Activated CD8-positive, alpha-beta T cell treated with anti-CD3 and anti-CD28 coated beads, Interleukin-2, amount 10 ng/mL, durations not matched to agents 7 days and 5 days (primary cell): ENCODE data around the gene ZNF615. TPM values are rescaled to one million over a fixed set of nuclear protein-coding genes. Genes with fewer than 3 reads are reported as not detected.
"Not testable (repeated sequence)": the region's sequence is repeated elsewhere in the genome, so short reads cannot be mapped to it uniquely, and the experiment has no call there.

Source experiments
- ATAC-seq: fragments of 150-1000 bp; cut with Tn5 transposase; one replicate; pipeline ENCODE4 v1.10.0; 2021; ENCODE audit warnings: moderate library complexity
- CTCF ChIA-PET: fragments of 350-600 bp; sonication (Branson Sonifier 250); formaldehyde crosslinking; loops from one replicate; lab custom pipeline; 2021; ENCODE audit warnings: antibody characterized with exemption; lab: Charles Lee
- POLR2A ChIA-PET: fragments of 350-600 bp; sonication (Branson Sonifier 250); formaldehyde crosslinking; loops from one replicate; lab custom pipeline; 2021; ENCODE audit warnings: antibody characterized with exemption; lab: Charles Lee
- DNase-seq: peaks from one replicate; pipeline ENCODE4 v3.0.0-alpha.2; 2020
- H3K27ac Mint-ChIP-seq: one replicate; pipeline ENCODE4 v1.8.0; 2021; ENCODE audit warnings: mild to moderate bottlenecking, mixed read lengths
- H3K27me3 Mint-ChIP-seq: one replicate; pipeline ENCODE4 v1.8.0; 2021; ENCODE audit warnings: low read depth, mixed read lengths
- H3K36me3 Mint-ChIP-seq: one replicate; pipeline ENCODE4 v1.8.0; 2021; ENCODE audit warnings: low read depth, mixed read lengths
- H3K4me1 Mint-ChIP-seq: one replicate; pipeline ENCODE4 v1.8.0; 2021; ENCODE audit warnings: low read depth, mixed read lengths
- H3K4me3 Mint-ChIP-seq: one replicate; pipeline ENCODE4 v1.8.0; 2021; ENCODE audit warnings: mild to moderate bottlenecking, mixed read lengths
- H3K9me3 Mint-ChIP-seq: one replicate; pipeline ENCODE4 v1.8.0; 2022; ENCODE audit warnings: mixed read lengths; ENCODE audit not compliant: insufficient read depth
- total RNA-seq, 2 experiments: library from RNA; stranded (reverse); gene quantifications; one replicate each; pipeline ENCODE4 v1.2.3, GENCODE V29; 2021

ZNF615 gene
- total RNA-seq, 2 experiments from 2014 or later = 7.8 to 8.6 TPM

DNA sequence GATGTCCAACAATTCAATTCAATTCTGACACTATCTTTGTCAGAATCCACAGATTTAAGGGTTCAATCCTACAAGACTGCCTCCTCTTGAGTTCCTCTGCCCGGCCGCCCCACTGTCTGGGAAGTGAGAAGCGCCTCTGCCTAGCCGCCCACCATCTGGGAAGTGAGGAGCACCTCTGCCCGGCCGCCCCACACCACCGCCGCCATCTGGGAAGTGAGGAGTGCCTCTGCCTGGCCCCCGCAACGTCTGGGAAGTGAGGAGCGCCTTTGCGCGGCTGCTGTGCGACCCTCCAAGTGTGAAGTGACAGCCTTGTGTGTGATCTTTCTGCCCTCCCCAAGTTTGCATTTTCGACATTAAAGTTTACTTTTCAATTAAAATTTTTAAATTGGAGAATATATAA, 14.2 kb upstream of the ZNF615 start:
- H3K4me3 Mint-ChIP-seq = no peak overlapping the region
- no peak overlapping the region for H3K27ac Mint-ChIP-seq
- H3K36me3 Mint-ChIP-seq = peaks cover 96% of the 10 kb centered on the region
- ChIA-PET POLR2A (no interaction called here), CTCF (no interaction called here)
- no peak for ATAC-seq
- H3K27me3 Mint-ChIP-seq = no peaks in the 10 kb centered on the region
- H3K4me1 Mint-ChIP-seq = peaks cover 6% of the 10 kb centered on the region
- DNase-seq = no peak
- H3K9me3 Mint-ChIP-seq = peaks cover 69% of the 10 kb centered on the region

DNA sequence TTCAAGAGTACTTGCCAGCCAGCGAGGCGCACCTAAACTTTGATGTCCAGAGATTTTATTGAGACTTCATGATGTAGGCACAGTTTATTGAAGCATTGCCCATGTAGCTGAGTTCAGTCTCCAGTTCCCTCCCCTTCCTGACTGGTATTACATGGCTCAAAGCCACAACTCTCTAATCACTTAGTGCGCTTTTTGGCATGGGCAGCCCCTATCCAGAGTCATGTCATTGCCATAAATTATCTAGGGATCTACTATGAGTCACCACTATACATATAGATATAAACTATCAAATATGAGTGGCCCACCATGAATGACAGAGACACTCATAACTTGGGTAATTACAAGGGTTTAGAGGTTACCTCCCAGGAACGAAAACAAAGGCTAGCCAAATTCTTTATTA, 12.5 kb upstream of the ZNF615 start:
- no peak overlapping the region for H3K4me3 Mint-ChIP-seq
- H3K27me3 Mint-ChIP-seq = no peaks in the 10 kb centered on the region
- no peak for ATAC-seq
- H3K4me1 Mint-ChIP-seq = no peaks in the 10 kb centered on the region
- peaks cover 72% of the 10 kb centered on the region for H3K9me3 Mint-ChIP-seq
- H3K36me3 Mint-ChIP-seq = peaks cover 96% of the 10 kb centered on the region
- POLR2A ChIA-PET = no interaction called here
- CTCF ChIA-PET = no interaction called here
- no peak overlapping the region for H3K27ac Mint-ChIP-seq
- DNase-seq = no peak

- DNase-seq (no peak), ATAC-seq (no peak)
- Mint-ChIP-seq H3K27ac (no peak overlapping the region), H3K9me3 (peaks cover 49% of the 10 kb centered on the region), H3K36me3 (peaks cover 64% of the 10 kb centered on the region), H3K4me1 (peaks cover 17% of the 10 kb centered on the region), H3K27me3 (no peaks in the 10 kb centered on the region), H3K4me3 (no peak overlapping the region)
- CTCF ChIA-PET = no interaction called here
- POLR2A ChIA-PET = no interaction called here
Measured at GRCh38 chr19:52010674-52011073, 2.7 kb upstream of the ZNF615 start.

GRCh38 chr19:52007451-52007805, 583 bp downstream of the ZNF615 start:
- H3K27ac Mint-ChIP-seq = peak overlapping the region; percentile 97
- CTCF ChIA-PET = no interaction called here

DNA sequence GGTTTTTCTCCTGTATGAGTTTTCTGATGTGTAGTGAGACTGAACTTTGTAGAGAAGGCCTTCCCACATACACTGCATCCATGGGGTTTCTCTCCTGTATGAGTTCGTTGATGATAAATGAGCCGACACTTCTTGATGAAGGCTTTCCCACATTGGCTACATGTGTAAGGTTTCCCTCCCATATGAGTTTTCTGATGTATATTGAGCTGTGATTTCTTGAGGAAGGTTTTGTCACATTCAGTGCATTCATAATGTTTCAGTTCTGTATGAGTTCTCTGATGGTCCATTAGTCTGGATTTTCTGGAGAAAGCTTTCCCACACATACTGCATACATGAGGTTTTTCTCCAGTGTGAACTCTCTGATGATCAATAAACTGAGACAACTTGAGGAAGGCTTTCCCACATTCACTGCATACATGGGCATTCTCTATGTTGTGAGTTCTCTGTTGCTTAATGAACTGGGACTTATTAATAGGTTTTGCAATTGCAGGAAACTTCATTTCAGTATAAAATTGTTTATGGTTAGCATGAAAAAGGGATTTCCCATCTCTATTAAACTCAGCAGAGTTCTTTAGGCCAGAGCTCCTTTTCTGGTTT, 13.9 kb downstream of the ZNF615 start:
- Mint-ChIP-seq H3K36me3 (peaks cover 77% of the 10 kb centered on the region), H3K4me1 (no peaks in the 10 kb centered on the region), H3K9me3 (peaks cover 72% of the 10 kb centered on the region), H3K27me3 (no peaks in the 10 kb centered on the region), H3K4me3 (no peak overlapping the region), H3K27ac (no peak overlapping the region)
- POLR2A ChIA-PET = no interaction called here
- DNase-seq = no peak
- ATAC-seq = no peak
- CTCF ChIA-PET = no interaction called here

More at GRCh38 chr19:52007451-52007805, 583 bp downstream of the ZNF615 start:
- POLR2A ChIA-PET = interaction anchor here (0.8 kb wide), 1 partner anchor 21 kb away, joined by 5 read pairs; the partner anchor contains the start of gene ZNF350
- ATAC-seq (peak; percentile 7), DNase-seq (no peak)
- peaks cover 65% of the 10 kb centered on the region for H3K36me3 Mint-ChIP-seq
- peak overlapping the region; percentile 93 for H3K4me3 Mint-ChIP-seq
- H3K9me3 Mint-ChIP-seq = peaks cover 45% of the 10 kb centered on the region
- no peaks in the 10 kb centered on the region for H3K27me3 Mint-ChIP-seq
- peaks cover 17% of the 10 kb centered on the region for H3K4me1 Mint-ChIP-seq

- Mint-ChIP-seq H3K36me3 (peaks cover 77% of the 10 kb centered on the region), H3K9me3 (peaks cover 77% of the 10 kb centered on the region), H3K27ac (no peak overlapping the region), H3K4me1 (no peaks in the 10 kb centered on the region), H3K27me3 (no peaks in the 10 kb centered on the region), H3K4me3 (no peak overlapping the region)
- CTCF ChIA-PET = no interaction called here
- DNase-seq (no peak), ATAC-seq (no peak)
- POLR2A ChIA-PET = no interaction called here
Measured at GRCh38 chr19:51993422-51993821, 14.6 kb downstream of the ZNF615 start.

- Mint-ChIP-seq H3K4me3 (peak within 1 kb of the TSS; percentile 94), H3K4me1 (peaks cover 14% of the 10 kb centered on the region), H3K27ac (peak within 1 kb of the TSS; percentile 94), H3K36me3 (peaks cover 58% of the 10 kb centered on the region), H3K27me3 (no peaks in the 10 kb centered on the region), H3K9me3 (peaks cover 49% of the 10 kb centered on the region)
- POLR2A ChIA-PET = interaction anchor here (1.6 kb wide), 1 partner anchor 21 kb away, joined by 5 read pairs; the partner anchor contains the start of gene ZNF615
- CTCF ChIA-PET = no interaction called here
- peak; percentile 98 for ATAC-seq
- peak; percentile 95 for DNase-seq
Measured at GRCh38 chr19:51986309-51987291, 21.4 kb downstream of the ZNF615 start, which contains the start of gene ZNF350. ZNF350 (minus strand) TSS chr19:51986840; CDS start chr19:51974360, 12,480 bp downstream.

DNA sequence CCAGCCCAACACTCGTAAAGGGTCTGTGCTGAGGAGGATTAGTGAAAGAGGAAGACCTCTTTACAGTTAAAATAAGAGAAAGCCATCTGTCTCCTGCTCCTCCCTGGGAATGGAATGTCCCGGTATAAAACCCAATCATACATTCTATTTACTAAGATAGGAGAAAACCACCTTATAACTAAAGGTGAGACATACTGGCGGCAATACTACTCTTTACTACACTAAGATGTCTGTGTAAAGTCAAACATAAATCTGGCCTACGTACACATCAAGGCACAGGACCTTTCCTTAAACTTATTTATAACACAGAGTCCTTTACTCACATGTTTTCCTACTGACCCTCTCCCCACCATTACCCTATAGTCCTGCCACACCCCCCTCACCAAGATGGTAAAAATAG, 24.6 kb downstream of the ZNF615 start:
- H3K36me3 Mint-ChIP-seq = peaks cover 74% of the 10 kb centered on the region
- POLR2A ChIA-PET = no interaction called here

GRCh38 chr19:51980926-51981325, 27.1 kb downstream of the ZNF615 start:
- peaks cover 78% of the 10 kb centered on the region for H3K36me3 Mint-ChIP-seq
- CTCF ChIA-PET, POLR2A ChIA-PET, DNase-seq, H3K4me3 Mint-ChIP-seq, ATAC-seq, H3K27me3 Mint-ChIP-seq, H3K27ac Mint-ChIP-seq: not testable (repeated sequence)
- H3K4me1 Mint-ChIP-seq = peaks cover 13% of the 10 kb centered on the region
- H3K9me3 Mint-ChIP-seq = peaks cover 61% of the 10 kb centered on the region

More for the DNA sequence above, 24.6 kb downstream of the ZNF615 start:
- Mint-ChIP-seq H3K27me3 (no peaks in the 10 kb centered on the region), H3K4me3 (no peak overlapping the region), H3K9me3 (peaks cover 62% of the 10 kb centered on the region), H3K27ac (no peak overlapping the region), H3K4me1 (peaks cover 22% of the 10 kb centered on the region)
- DNase-seq (no peak), ATAC-seq (no peak)
- CTCF ChIA-PET = no interaction called here

DNA sequence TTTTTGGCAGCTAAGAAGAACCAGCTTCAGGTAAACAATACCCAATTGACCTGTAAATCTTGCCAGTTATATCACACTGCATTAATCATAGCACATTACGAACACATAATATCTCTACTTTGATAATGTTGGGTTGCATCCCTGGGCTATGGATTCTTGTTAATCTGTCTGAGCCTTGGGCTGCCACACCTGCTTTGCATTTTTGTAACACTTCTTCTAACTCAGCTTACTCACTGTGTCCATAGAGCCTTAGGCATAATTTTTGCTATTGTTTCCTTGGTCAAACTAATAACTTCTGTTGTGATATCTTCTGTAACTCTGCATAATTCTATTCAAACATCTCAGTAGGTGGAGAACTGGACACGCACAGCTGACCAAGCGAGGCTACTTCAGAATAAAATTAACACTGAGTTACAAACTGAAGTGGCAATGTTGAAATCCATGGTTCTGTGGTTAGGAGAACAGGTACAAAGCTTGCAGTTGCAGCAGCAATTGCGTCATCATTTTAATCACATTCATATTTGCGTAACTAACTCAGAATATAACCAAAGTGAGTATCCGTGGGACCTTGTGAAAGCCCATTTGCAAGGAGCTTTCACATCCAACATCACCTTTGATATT, 27.8 kb downstream of the ZNF615 start:
- peaks cover 74% of the 10 kb centered on the region for H3K36me3 Mint-ChIP-seq
- ChIA-PET CTCF (no interaction called here), POLR2A (no interaction called here)
- H3K4me3 Mint-ChIP-seq = no peak overlapping the region
- no peaks in the 10 kb centered on the region for H3K27me3 Mint-ChIP-seq
- no peak overlapping the region for H3K27ac Mint-ChIP-seq
- peaks cover 59% of the 10 kb centered on the region for H3K9me3 Mint-ChIP-seq
- peaks cover 10% of the 10 kb centered on the region for H3K4me1 Mint-ChIP-seq
- ATAC-seq = no peak
- DNase-seq = no peak

- DNase-seq (no peak), ATAC-seq (no peak)
- peaks cover 65% of the 10 kb centered on the region for H3K9me3 Mint-ChIP-seq
- H3K4me3 Mint-ChIP-seq = no peak overlapping the region
- H3K27me3 Mint-ChIP-seq = no peaks in the 10 kb centered on the region
- POLR2A ChIA-PET = no interaction called here
- H3K36me3 Mint-ChIP-seq = peaks cover 81% of the 10 kb centered on the region
- CTCF ChIA-PET = no interaction called here
- H3K4me1 Mint-ChIP-seq = peaks cover 8% of the 10 kb centered on the region
- no peak overlapping the region for H3K27ac Mint-ChIP-seq
Measured at GRCh38 chr19:51978882-51979281, 29.1 kb downstream of the ZNF615 start.
